Loucy (cell line): ENCODE results near the gene GSG1L2.

Source experiments
- H2AFZ ChIP-seq: fragments of 200-600 bp; sonication (generic); 2 replicates; pipeline ENCODE4 v1.6.0; 2016; ENCODE audit warnings: antibody characterized with exemption, mild to moderate bottlenecking, low read length, moderate library complexity
- H3F3A ChIP-seq: fragments of 200-600 bp; 2 replicates; pipeline ENCODE4 v1.6.0; 2016; ENCODE audit warnings: antibody characterized with exemption, low read depth, mild to moderate bottlenecking
- H3K27me3 ChIP-seq: fragments of 200-600 bp; sonication (generic); 2 replicates; pipeline ENCODE4 v1.6.1; 2014; ENCODE audit warnings: low read length, mild to moderate bottlenecking; ENCODE audit not compliant: insufficient read depth, poor library complexity, severe bottlenecking
- H3K36me3 ChIP-seq: fragments of 200-600 bp; sonication (generic); 2 replicates; pipeline ENCODE4 v1.6.1; 2016; ENCODE audit warnings: low read length; ENCODE audit not compliant: insufficient read depth
- H3K4me1 ChIP-seq: fragments of 200-600 bp; sonication (generic); 2 replicates; pipeline ENCODE4 v1.5.1; 2014; ENCODE audit warnings: low read length, mild to moderate bottlenecking; ENCODE audit not compliant: insufficient read depth, poor library complexity, severe bottlenecking
- H3K4me2 ChIP-seq: fragments of 200-600 bp; sonication (generic); 2 replicates; pipeline ENCODE4 v1.6.0; 2014; ENCODE audit warnings: antibody characterized with exemption, low read length, low read depth, mild to moderate bottlenecking; ENCODE audit not compliant: poor library complexity, severe bottlenecking
- H3K4me3 ChIP-seq: fragments of 200-600 bp; sonication (generic); 2 replicates; pipeline ENCODE4 v1.5.1; 2014; ENCODE audit warnings: low read length, mild to moderate bottlenecking, mixed read lengths; ENCODE audit not compliant: poor library complexity, severe bottlenecking
- H3K79me2 ChIP-seq: fragments of 200-600 bp; sonication (generic); 2 replicates; pipeline ENCODE4 v1.6.1; 2014; ENCODE audit warnings: low read length; ENCODE audit not compliant: insufficient read depth
- H3K9ac ChIP-seq: fragments of 200-600 bp; sonication (generic); 2 replicates; pipeline ENCODE4 v1.6.0; 2014; ENCODE audit warnings: mild to moderate bottlenecking, low read depth, low read length, moderate library complexity; ENCODE audit not compliant: poor library complexity, severe bottlenecking
- H3K9me2 ChIP-seq: fragments of 200-600 bp; sonication (generic); replicated peaks from 2 replicates; pipeline ENCODE4 v1.6.1; 2016; ENCODE audit warnings: low read depth, low read length, mixed read lengths
- H3K9me3 ChIP-seq: fragments of 200-600 bp; sonication (generic); 2 replicates; pipeline ENCODE4 v1.6.1; 2014; ENCODE audit warnings: mild to moderate bottlenecking, antibody characterized with exemption, low read length, low read depth; ENCODE audit not compliant: insufficient read depth
- H4K20me1 ChIP-seq: fragments of 200-600 bp; sonication (generic); 2 replicates; pipeline ENCODE4 v1.6.0; 2014; ENCODE audit warnings: antibody characterized with exemption, low read length, mild to moderate bottlenecking; ENCODE audit not compliant: insufficient read depth, poor library complexity, severe bottlenecking
- EZH2phosphoT487 ChIP-seq: fragments of 200-600 bp; IDR thresholded peaks from 2 replicates; pipeline ENCODE4 v1.6.1; 2018; ENCODE audit warnings: antibody characterized with exemption, mild to moderate bottlenecking, moderate library complexity, borderline replicate concordance
- TF ChIP-seq, protein P1 (sequence below): fragments of 200-600 bp; sonication (generic); conservative IDR thresholded peaks from 2 replicates; pipeline ENCODE4 v1.5.1; 2014; ENCODE audit warnings: mild to moderate bottlenecking, antibody characterized with exemption, low read length

The GSG1L2 gene

DNA sequence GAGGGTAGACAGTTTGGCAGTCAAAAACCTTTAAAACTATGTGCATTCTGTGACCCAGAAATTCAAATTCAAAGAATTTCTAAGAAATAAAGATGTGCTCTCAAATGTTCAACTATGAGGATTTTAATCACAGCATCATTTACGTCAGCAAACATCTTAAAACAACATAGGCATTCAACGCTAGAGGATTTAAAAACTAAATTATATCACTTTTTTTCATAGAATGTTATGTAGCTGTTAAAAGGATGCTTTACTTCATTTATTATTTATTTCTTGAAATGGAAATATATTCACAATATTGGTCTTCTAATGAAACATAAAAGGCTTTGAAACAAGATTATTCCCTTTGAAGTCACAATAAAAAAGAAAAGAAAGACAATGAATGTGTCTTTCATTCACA lies 7.5 kb upstream of the GSG1L2 start:
- H3K9me3 ChIP-seq, result no peaks in the 10 kb centered on the region
- TF ChIP-seq, protein P1, sequence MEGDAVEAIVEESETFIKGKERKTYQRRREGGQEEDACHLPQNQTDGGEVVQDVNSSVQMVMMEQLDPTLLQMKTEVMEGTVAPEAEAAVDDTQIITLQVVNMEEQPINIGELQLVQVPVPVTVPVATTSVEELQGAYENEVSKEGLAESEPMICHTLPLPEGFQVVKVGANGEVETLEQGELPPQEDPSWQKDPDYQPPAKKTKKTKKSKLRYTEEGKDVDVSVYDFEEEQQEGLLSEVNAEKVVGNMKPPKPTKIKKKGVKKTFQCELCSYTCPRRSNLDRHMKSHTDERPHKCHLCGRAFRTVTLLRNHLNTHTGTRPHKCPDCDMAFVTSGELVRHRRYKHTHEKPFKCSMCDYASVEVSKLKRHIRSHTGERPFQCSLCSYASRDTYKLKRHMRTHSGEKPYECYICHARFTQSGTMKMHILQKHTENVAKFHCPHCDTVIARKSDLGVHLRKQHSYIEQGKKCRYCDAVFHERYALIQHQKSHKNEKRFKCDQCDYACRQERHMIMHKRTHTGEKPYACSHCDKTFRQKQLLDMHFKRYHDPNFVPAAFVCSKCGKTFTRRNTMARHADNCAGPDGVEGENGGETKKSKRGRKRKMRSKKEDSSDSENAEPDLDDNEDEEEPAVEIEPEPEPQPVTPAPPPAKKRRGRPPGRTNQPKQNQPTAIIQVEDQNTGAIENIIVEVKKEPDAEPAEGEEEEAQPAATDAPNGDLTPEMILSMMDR, result no peak
- no peaks in the 10 kb centered on the region for H3K36me3 ChIP-seq
- H3K79me2 ChIP-seq, result no peaks in the 10 kb centered on the region
- H2AFZ ChIP-seq, result no peak overlapping the region
- no peak overlapping the region for H3K4me3 ChIP-seq
- H3K4me1 ChIP-seq, result no peaks in the 10 kb centered on the region
- no peak overlapping the region for H3K9ac ChIP-seq
- no peaks in the 10 kb centered on the region for H4K20me1 ChIP-seq
- H3F3A ChIP-seq, result no peaks in the 10 kb centered on the region
- H3K27me3 ChIP-seq, result no peaks in the 10 kb centered on the region
- H3K4me2 ChIP-seq, result no peak overlapping the region
- H3K9me2 ChIP-seq, result no peaks in the 10 kb centered on the region

DNA sequence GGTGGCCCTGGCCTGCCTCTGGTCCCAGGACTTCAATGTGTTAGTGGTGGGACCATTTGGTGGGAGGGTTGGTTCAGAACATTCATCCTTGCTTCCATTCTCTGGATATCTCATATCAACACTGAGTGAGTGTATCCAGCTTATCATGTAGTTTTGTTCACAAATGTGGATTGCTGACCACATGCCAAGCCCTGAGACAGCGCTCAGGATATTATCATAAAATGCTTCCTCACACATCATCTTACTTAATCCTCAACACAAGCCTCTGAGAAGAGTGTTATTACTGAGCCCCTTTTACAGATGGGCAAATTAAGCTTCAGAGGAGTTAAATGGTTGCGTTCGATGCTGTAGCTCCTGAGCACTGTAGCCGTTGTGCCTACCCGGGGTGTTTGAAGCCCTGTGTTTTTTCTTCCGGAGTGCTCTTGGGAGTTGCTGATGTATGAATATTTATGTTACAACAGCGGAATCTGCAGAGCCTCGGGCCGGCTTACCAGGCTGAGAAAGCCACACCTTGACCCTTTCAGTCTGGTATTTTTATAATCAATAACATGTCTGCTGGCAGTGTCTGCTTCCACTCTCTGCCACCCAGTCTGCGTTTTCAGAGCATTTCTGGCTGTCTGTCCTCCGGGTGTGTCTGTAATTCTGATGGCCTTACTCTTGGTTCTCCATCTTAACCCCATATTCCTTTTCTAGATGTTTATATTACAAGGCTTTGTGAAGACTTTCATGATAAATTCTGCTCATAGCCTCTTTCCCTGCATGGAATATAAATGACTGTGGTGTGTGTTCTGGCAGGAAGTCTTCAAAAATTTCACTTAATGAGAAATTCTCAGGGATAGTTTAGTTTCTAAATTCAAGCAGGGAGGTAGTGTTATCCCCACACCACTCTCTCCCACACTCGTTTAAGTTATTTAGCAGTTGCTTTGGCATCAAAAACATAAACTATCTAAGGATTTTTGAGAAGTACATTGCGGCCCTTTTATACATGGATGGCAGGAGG lies 6.7 kb upstream of the GSG1L2 start:
- Histone ChIP-seq H2AFZ (no peak overlapping the region), H3K4me3 (no peak overlapping the region), H3K9ac (no peak overlapping the region), H3K9me2 (no peaks in the 10 kb centered on the region), H3K79me2 (no peaks in the 10 kb centered on the region), H3K9me3 (no peaks in the 10 kb centered on the region), H3K36me3 (no peaks in the 10 kb centered on the region), H3K27me3 (no peaks in the 10 kb centered on the region), H3F3A (no peaks in the 10 kb centered on the region), H3K4me1 (no peaks in the 10 kb centered on the region), H3K4me2 (no peak overlapping the region), H4K20me1 (no peaks in the 10 kb centered on the region)
- TF ChIP-seq, protein P1, result no peak
- no peak for TF ChIP-seq EZH2phosphoT487

DNA sequence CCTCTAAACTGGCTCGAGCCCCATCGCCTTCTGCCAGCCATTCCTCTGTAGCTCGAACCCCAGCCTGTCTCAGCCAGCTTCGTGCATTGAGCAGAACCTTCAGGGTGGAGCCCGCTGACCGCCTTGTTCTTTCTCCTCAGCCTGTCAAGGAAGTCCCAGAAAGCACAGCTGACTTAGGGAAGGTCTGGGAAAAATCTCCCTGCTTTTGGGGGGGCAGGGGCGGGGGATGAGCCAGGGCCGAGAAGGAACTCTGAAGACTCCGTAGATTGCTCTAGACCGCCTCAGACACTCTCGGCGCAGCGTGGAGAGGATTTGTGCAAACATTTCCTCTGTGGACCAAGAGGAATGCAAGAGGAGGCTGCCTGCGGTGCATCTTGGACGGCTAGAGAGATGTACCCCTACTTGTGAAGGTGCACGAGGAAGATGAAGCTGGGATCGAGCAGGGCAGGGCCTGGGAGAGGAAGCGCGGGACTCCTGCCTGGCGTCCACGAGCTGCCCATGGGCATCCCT lies 3.8 kb upstream of the GSG1L2 start, which contains the start of gene GLP2R:
Gene GLP2R, plus strand, starts transcription at position 284 of the 510 bp plus-strand sequence. Its CDS starts 140 bp downstream, at position 424.
- H3K4me2 ChIP-seq, result no peak within 1 kb of the TSS
- H3K27me3 ChIP-seq, result no peaks in the 10 kb centered on the region
- H3K9ac ChIP-seq, result no peak within 1 kb of the TSS
- no peaks in the 10 kb centered on the region for H3K9me2 ChIP-seq
- no peaks in the 10 kb centered on the region for H4K20me1 ChIP-seq
- no peak for TF ChIP-seq EZH2phosphoT487
- TF ChIP-seq, protein P1, result no peak
- H3K79me2 ChIP-seq, result no peaks in the 10 kb centered on the region
- H3F3A ChIP-seq, result no peaks in the 10 kb centered on the region
- H2AFZ ChIP-seq, result 0 out of 2 replicates have a peak within 1 kb of the TSS, but pooled peaks have one; percentile 17
- H3K4me3 ChIP-seq, result no peak within 1 kb of the TSS
- no peaks in the 10 kb centered on the region for H3K9me3 ChIP-seq
- H3K36me3 ChIP-seq, result no peaks in the 10 kb centered on the region
- no peaks in the 10 kb centered on the region for H3K4me1 ChIP-seq
